Keratinocyte (primary cell): Measurements from ENCODE around the gene SMIM20. TPM values are rescaled to one million over a fixed set of nuclear protein-coding genes. Genes with fewer than 3 reads are reported as not detected.

ENCODE experiments used
- DNase-seq: peaks from one replicate; pipeline ENCODE4 v3.0.0-alpha.2; 2011; ENCODE audit warnings: low read depth, missing footprints, low spot score
- FAIRE-seq: peaks from 2 replicates; lab custom pipeline; 2011; peaks lifted over from hg19 to GRCh38; lab: Jason Lieb, UNC
- H2AFZ ChIP-seq: 2 replicates; pipeline ENCODE4 v1.6.0; 2012; ENCODE audit warnings: low read length, control low read depth, inconsistent platforms; ENCODE audit not compliant: control insufficient read depth
- H3K27ac ChIP-seq: 2 replicates; pipeline ENCODE4 v1.5.1; 2011; ENCODE audit warnings: low read length; ENCODE audit not compliant: control insufficient read depth, insufficient read depth
- H3K27me3 ChIP-seq: 3 replicates; pipeline ENCODE4 v1.6.0; 2011; ENCODE audit warnings: low read length; ENCODE audit not compliant: control insufficient read depth, insufficient read depth; ENCODE audit errors: extremely low read depth
- H3K36me3 ChIP-seq, 2 experiments: 2 replicates in 1 of 2; 3 replicates in 1 of 2; pipeline ENCODE4 v1.5.1; 2011; ENCODE audit warnings: low read length in 2 of 2, mild to moderate bottlenecking in 1 of 2; ENCODE audit not compliant: control insufficient read depth in 2 of 2, insufficient read depth in 2 of 2; ENCODE audit errors: extremely low read depth in 1 of 2
- H3K4me1 ChIP-seq: 3 replicates; pipeline ENCODE4 v1.5.1; 2011; ENCODE audit warnings: low read length; ENCODE audit not compliant: control insufficient read depth, insufficient read depth; ENCODE audit errors: extremely low read depth
- H3K4me2 ChIP-seq: 3 replicates; pipeline ENCODE4 v1.6.0; 2011; ENCODE audit warnings: low read depth, low read length; ENCODE audit not compliant: control insufficient read depth, insufficient read depth; ENCODE audit errors: extremely low read depth
- H3K4me3 ChIP-seq, 3 experiments: fragments of 200-600 bp in 1 of 3; sonication (generic) in 1 of 3; 2 replicates in 2 of 3; 3 replicates in 1 of 3; pipeline ENCODE4 v1.5.1; 2011 to 2016; ENCODE audit warnings: low read length in 3 of 3, mild to moderate bottlenecking in 3 of 3, control low read depth in 2 of 3, inconsistent platforms in 1 of 3, low read depth in 1 of 3, mixed read lengths in 1 of 3, mixed run types in 1 of 3, moderate library complexity in 1 of 3; ENCODE audit not compliant: control insufficient read depth in 2 of 3, insufficient read depth in 2 of 3; ENCODE audit errors: extremely low read depth in 1 of 3
- H3K79me2 ChIP-seq: 2 replicates; pipeline ENCODE4 v1.6.0; 2012; ENCODE audit warnings: low read length; ENCODE audit not compliant: control insufficient read depth, insufficient read depth
- H3K9ac ChIP-seq: 3 replicates; pipeline ENCODE4 v1.6.0; 2011; ENCODE audit warnings: low read length; ENCODE audit not compliant: control insufficient read depth, insufficient read depth; ENCODE audit errors: extremely low read depth
- H3K9me1 ChIP-seq: 3 replicates; pipeline ENCODE4 v1.6.0; 2011; ENCODE audit warnings: low read length; ENCODE audit not compliant: control insufficient read depth, insufficient read depth; ENCODE audit errors: extremely low read depth
- H3K9me3 ChIP-seq: 2 replicates; pipeline ENCODE4 v1.5.1; 2012; ENCODE audit warnings: low read depth, low read length; ENCODE audit not compliant: control insufficient read depth
- H4K20me1 ChIP-seq: 3 replicates; pipeline ENCODE4 v1.6.0; 2011; ENCODE audit warnings: low read length; ENCODE audit not compliant: control insufficient read depth, insufficient read depth; ENCODE audit errors: extremely low read depth
- EZH2 ChIP-seq: IDR thresholded peaks from one replicate; pipeline ENCODE4 v1.6.1; 2012; ENCODE audit warnings: inconsistent platforms, mild to moderate bottlenecking, low read length, moderate library complexity
- dilution Hi-C: fragments of 300-500 bp; cut with MboI; formaldehyde crosslinking; loops from one replicate; pipeline ENCODE4 v1.7.0; 2020; ENCODE audit warnings: low sequenced_read_pairs; ENCODE audit not compliant: extremely low pct_ligation_motif_present
- polyA plus RNA-seq, 5 experiments: library from polyadenylated mRNA; depleted of rRNA in 3 of 5; stranded (reverse) in 3 of 5; stranded (forward) in 1 of 5; unstranded in 1 of 5; fragments of >200 nt; gene quantifications; 1 replicate in 1 of 5; 2 replicates in 3 of 5; 3 replicates in 1 of 5; pipeline versions ENCODE4 v1.2.1 to v1.2.3, GENCODE V29; 2011 to 2012; ENCODE audit warnings: missing spikeins in 2 of 5, low read depth in 1 of 5, low replicate concordance in 1 of 5
- TF ChIP-seq, protein P1 (sequence below), 3 experiments: IDR thresholded peaks in 1 of 3; conservative IDR thresholded peaks in 1 of 3; optimal IDR thresholded peaks in 1 of 3; 2 replicates in 2 of 3; 3 replicates in 1 of 3; pipeline versions ENCODE3 to v1.5.1; 2011; ENCODE audit warnings: low read length in 3 of 3, mild to moderate bottlenecking in 3 of 3, moderate library complexity in 2 of 3, control low read depth in 1 of 3, inconsistent platforms in 1 of 3; ENCODE audit not compliant: insufficient read depth in 2 of 3; ENCODE audit errors: extremely low read depth in 1 of 3

The SMIM20 gene
- polyA plus RNA-seq, 1 donor (not counting 4 experiments of a cell fraction or from before 2014, with no cell fraction given) = 29.5 TPM

DNA sequence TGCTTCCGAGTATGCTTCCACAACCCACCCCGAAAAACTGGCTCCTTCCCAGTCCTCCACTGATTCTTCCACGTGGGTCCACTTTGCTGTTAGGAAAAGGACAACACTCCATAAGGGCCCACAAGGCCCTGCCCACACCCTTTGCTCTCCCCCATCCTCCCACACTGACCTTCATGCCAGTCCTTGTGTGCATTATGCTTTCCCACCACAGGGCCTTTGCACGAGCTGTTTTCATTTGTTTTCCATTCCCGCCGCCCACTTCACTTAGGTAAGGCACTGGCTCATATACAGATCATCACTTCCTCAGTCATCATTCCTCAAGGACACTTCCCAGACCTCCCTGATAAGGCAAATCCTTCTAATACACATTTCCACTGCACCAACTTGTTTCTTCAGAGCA is 34.4 kb upstream of the SMIM20 start:
- Histone ChIP-seq H3K4me1 (peaks cover 15% of the 10 kb centered on the region), H3K4me3 (no peak overlapping the region), H3K9ac (no peak overlapping the region), H3K36me3 (no peaks in the 10 kb centered on the region), H2AFZ (no peak overlapping the region), H3K79me2 (no peaks in the 10 kb centered on the region), H4K20me1 (no peaks in the 10 kb centered on the region), H3K4me2 (no peak overlapping the region), H3K27me3 (no peaks in the 10 kb centered on the region), H3K27ac (no peak overlapping the region), H3K9me3 (no peaks in the 10 kb centered on the region), H3K9me1 (no peaks in the 10 kb centered on the region)
- no peak for DNase-seq
- no peak for FAIRE-seq
- TF ChIP-seq EZH2 = no peak
- TF ChIP-seq, protein P1, sequence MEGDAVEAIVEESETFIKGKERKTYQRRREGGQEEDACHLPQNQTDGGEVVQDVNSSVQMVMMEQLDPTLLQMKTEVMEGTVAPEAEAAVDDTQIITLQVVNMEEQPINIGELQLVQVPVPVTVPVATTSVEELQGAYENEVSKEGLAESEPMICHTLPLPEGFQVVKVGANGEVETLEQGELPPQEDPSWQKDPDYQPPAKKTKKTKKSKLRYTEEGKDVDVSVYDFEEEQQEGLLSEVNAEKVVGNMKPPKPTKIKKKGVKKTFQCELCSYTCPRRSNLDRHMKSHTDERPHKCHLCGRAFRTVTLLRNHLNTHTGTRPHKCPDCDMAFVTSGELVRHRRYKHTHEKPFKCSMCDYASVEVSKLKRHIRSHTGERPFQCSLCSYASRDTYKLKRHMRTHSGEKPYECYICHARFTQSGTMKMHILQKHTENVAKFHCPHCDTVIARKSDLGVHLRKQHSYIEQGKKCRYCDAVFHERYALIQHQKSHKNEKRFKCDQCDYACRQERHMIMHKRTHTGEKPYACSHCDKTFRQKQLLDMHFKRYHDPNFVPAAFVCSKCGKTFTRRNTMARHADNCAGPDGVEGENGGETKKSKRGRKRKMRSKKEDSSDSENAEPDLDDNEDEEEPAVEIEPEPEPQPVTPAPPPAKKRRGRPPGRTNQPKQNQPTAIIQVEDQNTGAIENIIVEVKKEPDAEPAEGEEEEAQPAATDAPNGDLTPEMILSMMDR (optimal IDR thresholded peaks at IDR 0.05 in 1 of 3, IDR thresholded peaks at IDR 0.05 in 1 of 3, conservative IDR thresholded peaks at IDR 0.05 in 1 of 3; ENCODE audit: extremely low read depth in 1 of 3, insufficient read depth in 2 of 3, low read length in 3 of 3) = no peak
- dilution Hi-C loops = no loop called here

DNA sequence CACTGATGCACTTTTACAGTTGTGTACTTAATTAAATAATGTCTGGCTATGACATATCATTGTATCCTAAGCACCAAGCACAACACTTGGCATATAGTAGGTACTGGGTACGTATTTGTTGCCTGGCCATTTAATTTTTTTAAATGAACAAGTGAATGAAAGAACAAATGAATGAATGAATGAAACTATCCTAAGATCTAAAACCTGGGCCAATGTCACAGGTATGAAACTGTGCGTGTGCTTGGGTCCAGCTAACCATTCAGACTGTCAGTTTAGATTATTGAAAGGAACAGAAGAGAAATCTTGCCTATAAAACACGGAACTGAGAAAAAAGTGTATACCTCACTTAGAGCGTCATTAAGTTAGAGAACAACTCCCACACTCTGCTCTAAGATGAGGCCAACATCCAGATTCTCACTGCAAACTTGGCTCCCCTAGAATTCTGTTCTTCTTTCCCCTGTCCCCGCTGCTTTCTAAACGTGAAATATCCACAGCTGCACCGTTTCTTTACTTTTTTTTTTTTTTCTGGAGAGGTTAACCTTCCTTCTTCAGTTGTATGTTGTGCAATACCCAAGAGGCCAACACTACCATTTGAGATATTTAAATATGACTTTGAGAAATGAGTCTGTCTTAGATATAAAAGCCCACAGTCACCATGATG is 33.9 kb upstream of the SMIM20 start:
- H2AFZ ChIP-seq = no peak overlapping the region
- no peaks in the 10 kb centered on the region for H3K9me1 ChIP-seq
- no peaks in the 10 kb centered on the region for H4K20me1 ChIP-seq
- TF ChIP-seq EZH2 = no peak
- TF ChIP-seq, protein P1 (optimal IDR thresholded peaks at IDR 0.05 in 1 of 3, IDR thresholded peaks at IDR 0.05 in 1 of 3, conservative IDR thresholded peaks at IDR 0.05 in 1 of 3; ENCODE audit: extremely low read depth in 1 of 3, insufficient read depth in 2 of 3, low read length in 3 of 3) = no peak
- H3K9me3 ChIP-seq = no peaks in the 10 kb centered on the region
- no peaks in the 10 kb centered on the region for H3K27me3 ChIP-seq
- dilution Hi-C loops = no loop called here
- no peak overlapping the region for H3K27ac ChIP-seq
- no peaks in the 10 kb centered on the region for H3K79me2 ChIP-seq
- FAIRE-seq = no peak
- H3K4me3 ChIP-seq = no peak overlapping the region
- H3K36me3 ChIP-seq = no peaks in the 10 kb centered on the region
- no peak overlapping the region for H3K9ac ChIP-seq
- H3K4me1 ChIP-seq = peaks cover 20% of the 10 kb centered on the region
- no peak overlapping the region for H3K4me2 ChIP-seq
- DNase-seq = no peak
